ENCODE measurements around the gene HMCN1. TPM values are rescaled to one million over a fixed set of nuclear protein-coding genes. Genes with fewer than 3 reads are reported as not detected.

HMCN1 gene
- total RNA-seq, 2 donors from 2014 or later: 1.3 to 3.7 TPM

- intact Hi-C loops (cut with DNase I): no loop called here
- Histone ChIP-seq H3K9me3 (no peaks in the 10 kb centered on the region), H3K4me3 (no peak overlapping the region), H3K27ac (no peak overlapping the region), H3K9ac (ENCODE audit: low read depth in 2 of 2, low read length in 2 of 2) (no peak overlapping the region), H3K36me3 (no peaks in the 10 kb centered on the region), H3K27me3 (no peaks in the 10 kb centered on the region), H3K4me1 (no peaks in the 10 kb centered on the region)
- no peak for TF ChIP-seq CTCF (IDR thresholded peaks at IDR 0.05)
- DNase-seq: no peak
Measured at GRCh38 chr1:185934476-185935189, 200.4 kb downstream of the HMCN1 start.

- no peaks in the 10 kb centered on the region for H3K9me3 ChIP-seq
- no peak overlapping the region for H3K27ac ChIP-seq
- TF ChIP-seq CTCF (IDR thresholded peaks at IDR 0.05): no peak
- no peak overlapping the region for H3K4me3 ChIP-seq
- no peaks in the 10 kb centered on the region for H3K36me3 ChIP-seq
- DNase-seq: no peak
- no peaks in the 10 kb centered on the region for H3K4me1 ChIP-seq
- intact Hi-C loops (cut with DNase I): no loop called here
- H3K27me3 ChIP-seq: no peaks in the 10 kb centered on the region
- no peak overlapping the region for H3K9ac ChIP-seq (ENCODE audit: low read depth in 2 of 2, low read length in 2 of 2)
Measured at GRCh38 chr1:185935360-185935759, 201.2 kb downstream of the HMCN1 start.

GRCh38 chr1:185936641-185937040 is 202.4 kb downstream of the HMCN1 start:
- Histone ChIP-seq H3K9ac (ENCODE audit: low read depth in 2 of 2, low read length in 2 of 2) (no peak overlapping the region), H3K27me3 (no peaks in the 10 kb centered on the region)

GRCh38 chr1:185938396-185938795 is 204.2 kb downstream of the HMCN1 start:
- DNase-seq: no peak
- Histone ChIP-seq H3K36me3 (no peaks in the 10 kb centered on the region), H3K9ac (ENCODE audit: low read depth in 2 of 2, low read length in 2 of 2) (no peak overlapping the region), H3K4me1 (no peaks in the 10 kb centered on the region), H3K27ac (no peak overlapping the region), H3K27me3 (no peaks in the 10 kb centered on the region), H3K4me3 (no peak overlapping the region), H3K9me3 (no peaks in the 10 kb centered on the region)
- intact Hi-C loops (cut with DNase I): no loop called here
- TF ChIP-seq CTCF (IDR thresholded peaks at IDR 0.05): no peak

More at GRCh38 chr1:185936641-185937040, 202.4 kb downstream of the HMCN1 start:
- intact Hi-C loops (cut with DNase I): no loop called here
- no peak for TF ChIP-seq CTCF (IDR thresholded peaks at IDR 0.05)
- Histone ChIP-seq H3K4me1 (no peaks in the 10 kb centered on the region), H3K27ac (no peak overlapping the region), H3K9me3 (no peaks in the 10 kb centered on the region), H3K36me3 (no peaks in the 10 kb centered on the region), H3K4me3 (no peak overlapping the region)
- DNase-seq: no peak

GRCh38 chr1:185939142-185939541 is 205.0 kb downstream of the HMCN1 start:
- Histone ChIP-seq H3K4me3 (no peak overlapping the region), H3K27ac (no peak overlapping the region), H3K9ac (ENCODE audit: low read depth in 2 of 2, low read length in 2 of 2) (no peak overlapping the region), H3K9me3 (no peaks in the 10 kb centered on the region), H3K27me3 (no peaks in the 10 kb centered on the region), H3K4me1 (no peaks in the 10 kb centered on the region), H3K36me3 (no peaks in the 10 kb centered on the region)
- intact Hi-C loops (cut with DNase I): no loop called here
- TF ChIP-seq CTCF (IDR thresholded peaks at IDR 0.05): no peak
- no peak for DNase-seq

All from colonic mucosa (tissue), 4 donors.